ENCODE results near the gene GNA14. TPM values are rescaled to one million over a fixed set of nuclear protein-coding genes. Genes with fewer than 3 reads are reported as not detected.

The GNA14 gene
- total and polyA plus RNA-seq, 2 of the 8 experiments (the other 6 are each of a cell fraction or from before 2014, with no cell fraction given), result 3.4 to 6.3 TPM

DNA sequence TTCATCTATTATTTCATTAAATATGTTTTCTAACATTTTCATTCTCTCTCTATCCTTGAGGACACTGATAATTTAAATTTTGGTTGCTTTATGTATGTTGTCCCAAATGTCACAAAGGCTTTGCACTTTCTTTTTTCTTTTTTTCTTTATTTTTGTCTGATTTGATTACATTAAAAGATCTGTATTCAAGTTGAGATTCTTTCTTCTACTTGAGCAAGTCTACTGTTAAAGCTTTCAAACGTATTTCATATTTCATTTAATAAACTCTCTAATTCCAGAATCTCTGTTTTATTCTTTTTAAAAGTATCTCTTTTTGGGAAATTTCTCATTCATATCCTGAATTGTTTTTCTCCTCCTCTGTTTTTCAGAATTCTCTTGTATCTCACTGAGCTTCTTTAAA, 106.5 kb downstream of the GNA14 start:
- no peaks in the 10 kb centered on the region for H3K27me3 ChIP-seq (replicated peaks in 1 of 4; ENCODE audit: control insufficient read depth in 3 of 4, extremely low read depth in 1 of 4, insufficient read depth in 3 of 4, low read length in 3 of 4)
- H4K20me1 ChIP-seq (replicated peaks in 1 of 2; ENCODE audit: control insufficient read depth in 1 of 2, insufficient read depth in 2 of 2, low read length in 2 of 2), result no peaks in the 10 kb centered on the region
- CTCF ChIA-PET (ENCODE audit: partially characterized antibody), result no interaction called here

More for the DNA sequence above, 106.5 kb downstream of the GNA14 start:
- H3K4me3 ChIP-seq (ENCODE audit: extremely low read depth in 1 of 4, insufficient read depth in 2 of 4, low read depth in 3 of 4, low read length in 4 of 4), result no peak overlapping the region
- 21% methylated on average over 1 of the region's 1 CpG; no CpG with 5 or more reads in 1 of the 2 experiments for WGBS, 2 experiments (ENCODE audit: extremely low coverage in 1 of 2, insufficient coverage in 1 of 2, insufficient read length in 1 of 2, insufficient replicate concordance in 2 of 2, low coverage in 1 of 2, low lambda C conversion rate in 2 of 2, missing lambda C conversion rate in 1 of 2)
- H4K91ac ChIP-seq (replicated peaks; ENCODE audit: insufficient read length, low read length), result no peak overlapping the region
- H3K4ac ChIP-seq (replicated peaks; ENCODE audit: insufficient read length, low read depth, low read length), result no peak overlapping the region
- no peak overlapping the region for H2BK20ac ChIP-seq (ENCODE audit: low read length)
- no peak overlapping the region for H3K4me2 ChIP-seq (ENCODE audit: insufficient read depth in 1 of 2, low read depth in 2 of 2, low read length in 2 of 2)
- H2BK120ac ChIP-seq (replicated peaks; ENCODE audit: low read depth, low read length), result no peak overlapping the region
- TF ChIP-seq TEAD4 (IDR thresholded peaks at IDR 0.05; ENCODE audit: low read depth, low read length) (no peak), SP2 (IDR thresholded peaks at IDR 0.05; ENCODE audit: low read length) (no peak)
- H3K9ac ChIP-seq (replicated peaks in 1 of 4; ENCODE audit: extremely low read depth in 1 of 4, low read depth in 3 of 4, low read length in 3 of 4), result no peak overlapping the region
- no peak overlapping the region for H3K14ac ChIP-seq (ENCODE audit: insufficient read length)
- DNase-seq (ENCODE audit: low read depth in 1 of 2, low spot score in 2 of 2) (no peak), FAIRE-seq (no peak)
- peaks cover 0 to 5% (median 0%) of the 10 kb centered on the region in 4 experiments; a peak in 1 of 7 replicates for H3K4me1 ChIP-seq (replicated peaks in 1 of 4; ENCODE audit: control insufficient read depth in 3 of 4, insufficient read depth in 4 of 4, low read length in 3 of 4)
- no peak overlapping the region for H4K5ac ChIP-seq (ENCODE audit: insufficient read length, low read depth, low read length)
- H3K79me1 ChIP-seq (ENCODE audit: low read depth, low read length), result no peaks in the 10 kb centered on the region
- POLR2A ChIA-PET (ENCODE audit: partially characterized antibody), result no interaction called here
- H2BK5ac ChIP-seq (ENCODE audit: low read depth, low read length), result no peak overlapping the region
- no peaks in the 10 kb centered on the region for H3K23me2 ChIP-seq (ENCODE audit: low read depth, low read length)
- no peak overlapping the region for H2AFZ ChIP-seq (ENCODE audit: low read length)
- H3K27ac ChIP-seq (ENCODE audit: low read depth, low read length), result no peak overlapping the region
- no peak overlapping the region for H3K18ac ChIP-seq (ENCODE audit: extremely low read depth, low read length)
- H2BK12ac ChIP-seq (ENCODE audit: low read depth, low read length), result no peak overlapping the region
- H2AK5ac ChIP-seq (ENCODE audit: low read depth, low read length), result no peak overlapping the region
- no peak overlapping the region for H3K56ac ChIP-seq (replicated peaks; ENCODE audit: insufficient read length, low read depth, low read length)
- no peaks in the 10 kb centered on the region for H3K79me2 ChIP-seq (ENCODE audit: control insufficient read depth in 1 of 2, insufficient read depth in 2 of 2, low read length in 2 of 2)
- H2BK15ac ChIP-seq (ENCODE audit: low read length), result no peak overlapping the region
- no peaks in the 10 kb centered on the region; a peak in 1 of 8 replicates for H3K36me3 ChIP-seq (ENCODE audit: control insufficient read depth in 2 of 4, insufficient read depth in 4 of 4, low read length in 3 of 4)
- peaks cover 6 to 14% of the 10 kb centered on the region in 2 experiments; a peak in 1 of 4 replicates for H3K9me3 ChIP-seq (ENCODE audit: insufficient read depth in 2 of 2, low read depth in 1 of 2, low read length in 1 of 2)
- H4K8ac ChIP-seq (ENCODE audit: extremely low read depth, insufficient read depth, low read length), result no peak overlapping the region
- H3K23ac ChIP-seq (ENCODE audit: insufficient read length), result no peak overlapping the region

Data from H1 (cell line).